PC-3 (cell line): ENCODE results near the gene MAP2K1. TPM values are rescaled to one million over a fixed set of nuclear protein-coding genes. Genes with fewer than 3 reads are reported as not detected.

ENCODE experiments used
- ATAC-seq: fragments of 200-7000 bp; cut with Tn5 transposase; 2 replicates; pipeline ENCODE4 v1.9.1; 2020; ENCODE audit warnings: mild to moderate bottlenecking, moderate library complexity
- BruUV-seq: library from RNA; stranded (reverse); fragments of 400-500 nt; replicated peaks from 2 replicates; lab custom pipeline; 2021; lab: Mats Ljungman, UMichigan
- CTCF ChIA-PET: fragments of 300-600 bp; sonication (Branson Sonifier 250); formaldehyde crosslinking; loops from one replicate; lab custom pipeline; 2022; ENCODE audit warnings: antibody characterized with exemption; lab: Charles Lee
- POLR2A ChIA-PET: fragments of 300-600 bp; sonication (Branson Sonifier 250); formaldehyde crosslinking; loops from one replicate; lab custom pipeline; 2022; ENCODE audit warnings: antibody characterized with exemption; ENCODE audit not compliant: unreplicated experiment; lab: Charles Lee
- DNase-seq: peaks from one replicate; pipeline ENCODE4 v3.0.0-alpha.2; 2015
- H2AFZ ChIP-seq: fragments of 300-600 bp; sonication (generic); 2 replicates; pipeline ENCODE4 v1.6.0; 2016; ENCODE audit warnings: antibody characterized with exemption, low read length
- H3F3A ChIP-seq: fragments of 300-600 bp; sonication (generic); one replicate; pipeline ENCODE4 v1.6.0; 2017; ENCODE audit warnings: antibody characterized with exemption, low read length, control low read depth, mild to moderate bottlenecking; ENCODE audit not compliant: unreplicated experiment
- H3K27ac ChIP-seq: fragments of 300-600 bp; sonication (generic); 2 replicates; pipeline ENCODE4 v1.5.1; 2016; ENCODE audit warnings: mild to moderate bottlenecking, low read length
- H3K27me3 ChIP-seq: fragments of 300-600 bp; sonication (generic); 2 replicates; pipeline ENCODE4 v1.6.1; 2016; ENCODE audit warnings: low read length, mixed read lengths
- H3K36me3 ChIP-seq: fragments of 300-600 bp; sonication (generic); 2 replicates; pipeline ENCODE4 v1.6.1; 2016; ENCODE audit warnings: low read depth, mixed run types, low read length, mixed read lengths
- H3K4me1 ChIP-seq: fragments of 300-600 bp; sonication (generic); 2 replicates; pipeline ENCODE4 v1.5.1; 2016; ENCODE audit warnings: low read length; ENCODE audit not compliant: insufficient read depth
- H3K4me2 ChIP-seq: fragments of 300-600 bp; sonication (generic); 2 replicates; pipeline ENCODE4 v1.6.0; 2016; ENCODE audit warnings: low read length
- H3K4me3 ChIP-seq: fragments of 300-600 bp; sonication (generic); 2 replicates; pipeline ENCODE4 v1.5.1; 2016; ENCODE audit warnings: mild to moderate bottlenecking, low read length, mixed read lengths
- H3K79me2 ChIP-seq: fragments of 300-600 bp; sonication (generic); 2 replicates; pipeline ENCODE4 v1.6.1; 2017; ENCODE audit warnings: low read length, mixed read lengths
- H3K9ac ChIP-seq: fragments of 300-600 bp; sonication (generic); 2 replicates; pipeline ENCODE4 v1.6.0; 2016; ENCODE audit warnings: mild to moderate bottlenecking, low read length
- H3K9me2 ChIP-seq: fragments of 300-600 bp; sonication (generic); replicated peaks from 2 replicates; pipeline ENCODE4 v1.6.1; 2016; ENCODE audit warnings: mixed run types, low read length, mixed read lengths
- H3K9me3 ChIP-seq: fragments of 300-600 bp; sonication (generic); 2 replicates; pipeline ENCODE4 v1.6.1; 2016; ENCODE audit warnings: low read length, mixed read lengths
- H4K20me1 ChIP-seq: fragments of 300-600 bp; sonication (generic); 2 replicates; pipeline ENCODE4 v1.6.1; 2016; ENCODE audit warnings: low read length, mixed read lengths
- EZH2 ChIP-seq: fragments of 300-600 bp; sonication (generic); IDR thresholded peaks from one replicate; pipeline ENCODE4 v1.6.1; 2017; ENCODE audit warnings: antibody characterized with exemption, mild to moderate bottlenecking, low read length; ENCODE audit not compliant: unreplicated experiment
- EZH2phosphoT487 ChIP-seq: fragments of 300-600 bp; sonication (generic); IDR thresholded peaks from 2 replicates; pipeline ENCODE4 v1.6.1; 2018; ENCODE audit warnings: mild to moderate bottlenecking, antibody characterized with exemption, low read length, borderline replicate concordance
- intact Hi-C: fragments of 100-400 bp; cut with micrococcal nuclease; formaldehyde crosslinking; loops from 2 replicates; pipeline ENCODE4 v1.9.0; 2023
- total RNA-seq: library from RNA; depleted of rRNA; stranded (reverse); fragments of >200 nt; gene quantifications from 2 replicates; pipeline ENCODE4 v1.2.3, GENCODE V29; 2014
- TF ChIP-seq, protein P1 (sequence below): fragments of 300-600 bp; sonication (generic); conservative IDR thresholded peaks from 2 replicates; pipeline ENCODE4 v1.5.1; 2017; ENCODE audit warnings: antibody characterized with exemption, low read depth, mild to moderate bottlenecking, low read length

MAP2K1 gene
- total RNA-seq, 1 experiment from 2014 or later: 35.5 TPM

DNA sequence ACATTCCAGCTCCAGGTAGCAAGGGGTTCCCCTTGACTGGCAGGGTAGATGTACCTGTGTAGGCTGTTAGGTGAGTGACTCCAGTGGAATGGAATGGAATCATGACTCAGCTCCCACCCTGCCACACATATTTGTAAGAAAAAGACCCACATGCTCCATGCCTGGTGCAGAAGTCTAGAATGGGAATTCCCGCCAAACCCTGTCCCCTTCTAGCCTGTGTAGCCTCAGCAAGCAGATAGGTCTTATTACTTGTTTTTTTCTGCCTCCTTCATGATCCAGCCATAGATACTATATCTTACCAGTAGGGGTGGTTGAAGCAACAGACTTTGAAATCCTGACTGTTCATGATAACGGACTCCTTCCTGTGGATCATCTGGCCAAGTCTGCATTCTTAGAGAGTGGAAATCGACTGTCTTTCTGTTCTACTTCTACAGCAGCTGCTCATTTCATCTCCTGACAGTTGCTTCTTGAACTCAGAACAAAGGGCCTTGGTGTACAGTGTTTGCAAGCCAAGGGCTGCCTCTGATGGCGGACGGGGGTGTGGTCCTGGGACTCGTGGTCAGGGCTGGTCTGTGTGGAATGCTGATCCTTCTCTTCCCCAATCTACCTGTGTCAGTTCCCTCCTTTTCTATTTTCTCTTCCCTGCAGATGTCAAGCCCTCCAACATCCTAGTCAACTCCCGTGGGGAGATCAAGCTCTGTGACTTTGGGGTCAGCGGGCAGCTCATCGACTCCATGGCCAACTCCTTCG, 94.6 kb downstream of the MAP2K1 start:
- intact Hi-C loops: no loop called here
- no peaks in the 10 kb centered on the region for H3K9me3 ChIP-seq
- H3K79me2 ChIP-seq: 0 out of 2 replicates have a peak, but pooled peaks cover 4% of the 10 kb centered on the region
- ATAC-seq (peak; percentile 52), DNase-seq (peak; percentile 84)
- H3K27me3 ChIP-seq: no peaks in the 10 kb centered on the region
- H3K27ac ChIP-seq: peak overlapping the region; percentile 38
- TF ChIP-seq EZH2phosphoT487: no peak
- no peak for TF ChIP-seq EZH2
- TF ChIP-seq, protein P1, sequence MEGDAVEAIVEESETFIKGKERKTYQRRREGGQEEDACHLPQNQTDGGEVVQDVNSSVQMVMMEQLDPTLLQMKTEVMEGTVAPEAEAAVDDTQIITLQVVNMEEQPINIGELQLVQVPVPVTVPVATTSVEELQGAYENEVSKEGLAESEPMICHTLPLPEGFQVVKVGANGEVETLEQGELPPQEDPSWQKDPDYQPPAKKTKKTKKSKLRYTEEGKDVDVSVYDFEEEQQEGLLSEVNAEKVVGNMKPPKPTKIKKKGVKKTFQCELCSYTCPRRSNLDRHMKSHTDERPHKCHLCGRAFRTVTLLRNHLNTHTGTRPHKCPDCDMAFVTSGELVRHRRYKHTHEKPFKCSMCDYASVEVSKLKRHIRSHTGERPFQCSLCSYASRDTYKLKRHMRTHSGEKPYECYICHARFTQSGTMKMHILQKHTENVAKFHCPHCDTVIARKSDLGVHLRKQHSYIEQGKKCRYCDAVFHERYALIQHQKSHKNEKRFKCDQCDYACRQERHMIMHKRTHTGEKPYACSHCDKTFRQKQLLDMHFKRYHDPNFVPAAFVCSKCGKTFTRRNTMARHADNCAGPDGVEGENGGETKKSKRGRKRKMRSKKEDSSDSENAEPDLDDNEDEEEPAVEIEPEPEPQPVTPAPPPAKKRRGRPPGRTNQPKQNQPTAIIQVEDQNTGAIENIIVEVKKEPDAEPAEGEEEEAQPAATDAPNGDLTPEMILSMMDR: no peak
- H3K4me2 ChIP-seq: peak overlapping the region; percentile 18; the same call in 1 of the 2 replicates
- ChIA-PET POLR2A (no interaction called here), CTCF (no interaction called here)
- no peaks in the 10 kb centered on the region for H4K20me1 ChIP-seq
- H3K9ac ChIP-seq: no peak overlapping the region
- BruUV-seq: no TSS peak
- peaks cover 37% of the 10 kb centered on the region for H3K4me1 ChIP-seq
- H3F3A ChIP-seq: no peaks in the 10 kb centered on the region
- peaks cover 15% of the 10 kb centered on the region for H3K36me3 ChIP-seq
- no peak overlapping the region for H3K4me3 ChIP-seq
- no peak overlapping the region for H2AFZ ChIP-seq
- no peaks in the 10 kb centered on the region for H3K9me2 ChIP-seq

DNA sequence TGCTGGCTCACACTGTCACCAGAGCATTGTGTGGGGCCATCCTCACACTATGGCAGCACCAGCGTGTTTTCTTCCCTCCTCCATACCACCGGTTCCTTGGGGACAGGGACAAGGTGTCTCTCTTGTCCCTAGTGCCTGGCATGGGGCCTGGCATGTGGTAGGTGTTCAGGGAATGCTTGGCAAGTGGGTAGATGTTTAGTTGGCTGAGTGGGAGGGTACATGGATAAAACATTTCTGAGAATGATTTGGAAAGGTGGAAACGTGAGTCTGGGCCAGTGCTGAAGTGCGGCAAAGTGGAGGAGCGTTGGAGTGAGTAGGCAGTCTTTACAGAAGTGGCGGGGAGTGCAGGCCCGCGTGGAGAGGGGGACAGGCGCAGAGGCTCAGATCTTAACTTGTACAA, 95.8 kb downstream of the MAP2K1 start:
- intact Hi-C loops: no loop called here
- peaks cover 15% of the 10 kb centered on the region for H3K36me3 ChIP-seq
- DNase-seq (no peak), ATAC-seq (no peak)
- no peak overlapping the region for H3K9ac ChIP-seq
- H3K27ac ChIP-seq: peak overlapping the region; percentile 55
- no TSS peak for BruUV-seq
- TF ChIP-seq, protein P1: no peak
- TF ChIP-seq EZH2: no peak
- TF ChIP-seq EZH2phosphoT487: no peak
- H3K4me2 ChIP-seq: 0 out of 2 replicates have a peak overlapping the region, but pooled peaks have one; percentile 7
- no peak overlapping the region for H2AFZ ChIP-seq
- H3K4me1 ChIP-seq: peaks cover 37% of the 10 kb centered on the region
- no peaks in the 10 kb centered on the region for H3K27me3 ChIP-seq
- H4K20me1 ChIP-seq: no peaks in the 10 kb centered on the region
- H3K4me3 ChIP-seq: no peak overlapping the region
- POLR2A ChIA-PET: no interaction called here
- no peaks in the 10 kb centered on the region for H3K9me2 ChIP-seq
- H3F3A ChIP-seq: no peaks in the 10 kb centered on the region
- no peaks in the 10 kb centered on the region for H3K9me3 ChIP-seq
- 0 out of 2 replicates have a peak, but pooled peaks cover 4% of the 10 kb centered on the region for H3K79me2 ChIP-seq
- CTCF ChIA-PET: no interaction called here

DNA sequence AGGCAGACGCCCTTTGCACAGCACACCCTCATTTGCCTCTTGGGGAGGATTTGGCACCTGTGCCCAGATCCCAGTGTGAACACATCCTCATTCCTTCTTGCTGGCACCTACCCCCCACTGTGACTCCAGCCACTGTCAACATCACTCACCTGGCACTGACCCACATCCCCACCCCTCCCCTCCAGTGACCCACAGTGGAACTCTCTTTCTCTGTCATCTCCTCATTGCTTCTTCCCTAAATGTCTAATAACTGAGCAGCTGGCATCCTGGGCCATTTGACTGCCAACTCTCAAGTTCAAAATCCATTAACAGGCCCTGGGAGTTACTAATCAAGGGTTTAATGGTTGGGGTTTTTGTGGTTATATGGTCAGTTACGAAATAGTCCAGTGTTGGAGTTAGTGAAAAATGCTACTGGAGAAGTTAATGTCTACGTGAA, 96.4 kb downstream of the MAP2K1 start:
- intact Hi-C loops: no loop called here
- Histone ChIP-seq H3K36me3 (peaks cover 15% of the 10 kb centered on the region), H3K4me3 (no peak overlapping the region), H3K4me2 (no peak overlapping the region), H3K27ac (peak overlapping the region; percentile 55), H3F3A (no peaks in the 10 kb centered on the region), H3K79me2 (0 out of 2 replicates have a peak, but pooled peaks cover 4% of the 10 kb centered on the region), H4K20me1 (no peaks in the 10 kb centered on the region), H2AFZ (no peak overlapping the region), H3K9ac (no peak overlapping the region), H3K27me3 (no peaks in the 10 kb centered on the region), H3K9me2 (no peaks in the 10 kb centered on the region), H3K4me1 (peaks cover 37% of the 10 kb centered on the region), H3K9me3 (no peaks in the 10 kb centered on the region)
- TF ChIP-seq EZH2 (no peak), EZH2phosphoT487 (no peak)
- TF ChIP-seq, protein P1: no peak
- no TSS peak for BruUV-seq
- DNase-seq: peak; percentile 82
- peak; percentile 63 for ATAC-seq
- ChIA-PET POLR2A (no interaction called here), CTCF (no interaction called here)
